GM10266 (cell line): ENCODE results near the gene RAC3.

ENCODE experiments used
- DNase-seq: peaks from one replicate; pipeline ENCODE4 v3.0.0; 2012; ENCODE audit errors: extremely low spot score
- TF ChIP-seq, protein P1 (sequence below): IDR thresholded peaks from 2 replicates; pipeline ENCODE4 v1.5.1; 2012; ENCODE audit warnings: mild to moderate bottlenecking, low read depth; ENCODE audit not compliant: control insufficient read depth, insufficient read depth; ENCODE audit errors: missing control alignments

The RAC3 gene

GRCh38 chr17:82022310-82022980 lies 9.0 kb upstream of the RAC3 start, which contains the start of gene CENPX:
Gene CENPX, minus strand, starts transcription at chr17:82022878. Its CDS starts 17 bp downstream, at chr17:82022861.
- no peak for DNase-seq

DNA sequence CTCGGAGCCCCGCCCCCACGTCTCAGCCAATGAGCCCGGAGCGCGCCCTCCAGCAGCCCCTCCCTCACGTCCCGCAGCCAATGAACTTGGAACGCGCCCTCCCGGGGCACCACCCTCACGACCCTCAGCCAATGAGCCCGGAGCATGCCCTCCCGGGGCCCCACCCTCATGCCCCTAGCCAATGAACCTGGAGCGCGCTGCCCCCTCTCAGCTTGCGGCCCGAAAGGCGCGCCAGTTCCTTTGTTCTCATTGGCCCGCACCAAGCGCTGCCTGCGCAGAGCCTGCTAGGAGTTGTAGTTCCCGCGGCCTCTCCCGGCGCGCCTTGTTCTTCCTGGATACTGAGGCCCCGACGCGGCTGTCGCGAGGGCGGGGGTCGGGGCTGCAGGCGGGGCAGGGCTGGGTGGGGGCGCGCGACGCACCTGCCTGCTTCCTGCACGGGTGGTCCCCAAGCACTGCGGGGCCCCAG lies 8.5 kb upstream of the RAC3 start, which contains the start of gene LRRC45:
TSS of gene LRRC45 (plus strand) at position 325 of the 466 bp plus-strand sequence. CDS start 339 bp downstream, outside the sequence.
- DNase-seq, result peak; percentile 100
- TF ChIP-seq, protein P1, sequence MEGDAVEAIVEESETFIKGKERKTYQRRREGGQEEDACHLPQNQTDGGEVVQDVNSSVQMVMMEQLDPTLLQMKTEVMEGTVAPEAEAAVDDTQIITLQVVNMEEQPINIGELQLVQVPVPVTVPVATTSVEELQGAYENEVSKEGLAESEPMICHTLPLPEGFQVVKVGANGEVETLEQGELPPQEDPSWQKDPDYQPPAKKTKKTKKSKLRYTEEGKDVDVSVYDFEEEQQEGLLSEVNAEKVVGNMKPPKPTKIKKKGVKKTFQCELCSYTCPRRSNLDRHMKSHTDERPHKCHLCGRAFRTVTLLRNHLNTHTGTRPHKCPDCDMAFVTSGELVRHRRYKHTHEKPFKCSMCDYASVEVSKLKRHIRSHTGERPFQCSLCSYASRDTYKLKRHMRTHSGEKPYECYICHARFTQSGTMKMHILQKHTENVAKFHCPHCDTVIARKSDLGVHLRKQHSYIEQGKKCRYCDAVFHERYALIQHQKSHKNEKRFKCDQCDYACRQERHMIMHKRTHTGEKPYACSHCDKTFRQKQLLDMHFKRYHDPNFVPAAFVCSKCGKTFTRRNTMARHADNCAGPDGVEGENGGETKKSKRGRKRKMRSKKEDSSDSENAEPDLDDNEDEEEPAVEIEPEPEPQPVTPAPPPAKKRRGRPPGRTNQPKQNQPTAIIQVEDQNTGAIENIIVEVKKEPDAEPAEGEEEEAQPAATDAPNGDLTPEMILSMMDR, result no peak

More at GRCh38 chr17:82022310-82022980, 9.0 kb upstream of the RAC3 start, which contains the start of gene CENPX:
- TF ChIP-seq, protein P1, result no peak

DNA sequence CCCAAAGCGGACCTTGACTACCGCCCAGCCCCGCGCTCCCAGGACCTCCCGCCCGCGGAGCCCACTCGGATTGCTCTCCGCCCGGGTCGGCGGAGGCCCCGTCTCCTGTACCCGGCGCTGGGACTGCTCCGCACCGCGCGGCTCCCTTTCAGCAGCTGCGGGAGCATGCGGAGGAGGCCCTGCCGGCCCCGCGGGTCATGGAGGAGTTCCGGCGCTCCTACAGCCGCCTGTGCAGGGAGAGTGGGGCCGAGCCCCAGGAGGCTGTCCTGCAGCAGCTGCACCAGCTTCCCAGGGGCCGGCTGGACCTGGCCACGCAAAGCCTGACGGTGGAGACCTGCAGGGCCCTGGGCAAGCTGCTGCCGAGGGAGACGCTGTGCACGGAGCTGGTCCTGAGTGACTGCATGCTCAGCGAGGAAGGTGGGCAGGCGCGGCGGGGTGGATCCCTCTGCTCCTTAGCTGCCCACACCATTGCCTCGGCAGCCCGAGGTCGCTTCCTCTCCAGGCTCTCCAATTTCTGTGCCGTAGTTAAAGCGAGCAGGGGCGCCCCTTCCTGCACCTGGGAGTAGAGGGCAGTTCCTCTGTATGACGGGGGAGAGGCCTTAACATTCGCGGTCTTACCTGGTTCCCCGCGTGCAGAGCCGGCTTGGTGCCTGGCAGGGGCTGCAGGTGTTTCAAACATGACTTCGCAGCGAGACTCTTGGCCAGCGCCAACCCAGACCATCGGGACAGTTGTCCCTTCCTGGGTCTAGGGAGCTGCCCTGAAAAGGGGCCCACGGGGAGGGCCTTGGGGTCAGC lies 7.8 kb upstream of the RAC3 start:
- DNase-seq, result peak; percentile 38
- TF ChIP-seq, protein P1, result no peak

DNA sequence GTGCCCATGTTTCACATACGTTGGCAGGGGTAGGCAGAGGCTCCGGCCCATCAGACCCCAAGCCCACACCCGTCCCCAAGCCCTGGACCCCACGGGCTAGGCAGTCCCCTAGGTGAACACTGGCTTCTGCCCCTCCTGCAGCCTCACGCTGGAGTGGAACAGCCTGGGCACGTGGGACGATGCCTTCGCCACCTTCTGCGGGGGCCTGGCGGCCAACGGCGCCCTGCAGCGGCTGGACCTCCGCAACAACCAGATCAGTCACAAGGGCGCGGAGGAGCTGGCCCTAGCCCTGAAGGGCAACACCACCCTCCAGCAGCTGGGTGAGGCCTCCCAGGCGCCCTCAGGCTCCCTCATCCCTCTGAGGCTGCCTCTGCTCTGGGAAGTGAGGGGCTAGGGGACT lies 6.6 kb upstream of the RAC3 start:
- TF ChIP-seq, protein P1, result no peak
- no peak for DNase-seq

GRCh38 chr17:82025401-82026107 lies 5.9 kb upstream of the RAC3 start:
- TF ChIP-seq, protein P1, result no peak
- DNase-seq, result no peak

- TF ChIP-seq, protein P1, result no peak
- no peak for DNase-seq
Measured at GRCh38 chr17:82028246-82028645, 3.2 kb upstream of the RAC3 start.
